ENCODE measurements around the gene SETD2.

The SETD2 gene

GRCh38 chr3:47005212-47006144 is 158.4 kb downstream of the SETD2 start:
- peaks cover 57% of the 10 kb centered on the region for H3K36me3 ChIP-seq (ENCODE audit: control insufficient read depth, insufficient read depth, low read length)
- H3K27me3 ChIP-seq (ENCODE audit: control insufficient read depth, insufficient read depth, low read length) = no peaks in the 10 kb centered on the region
- no peaks in the 10 kb centered on the region for H3K9me3 ChIP-seq (ENCODE audit: control insufficient read depth, insufficient read depth, low read length)
- no peak overlapping the region for H3K9ac ChIP-seq (ENCODE audit: low read depth, low read length)
- H3K4me3 ChIP-seq (ENCODE audit: low read depth, low read length) = no peak overlapping the region
- H3K4me1 ChIP-seq (ENCODE audit: control insufficient read depth, insufficient read depth, low read length) = no peaks in the 10 kb centered on the region

- peaks cover 66% of the 10 kb centered on the region for H3K36me3 ChIP-seq (ENCODE audit: control insufficient read depth, insufficient read depth, low read length)
Measured at GRCh38 chr3:47004369-47005211, 159.3 kb downstream of the SETD2 start.

DNA sequence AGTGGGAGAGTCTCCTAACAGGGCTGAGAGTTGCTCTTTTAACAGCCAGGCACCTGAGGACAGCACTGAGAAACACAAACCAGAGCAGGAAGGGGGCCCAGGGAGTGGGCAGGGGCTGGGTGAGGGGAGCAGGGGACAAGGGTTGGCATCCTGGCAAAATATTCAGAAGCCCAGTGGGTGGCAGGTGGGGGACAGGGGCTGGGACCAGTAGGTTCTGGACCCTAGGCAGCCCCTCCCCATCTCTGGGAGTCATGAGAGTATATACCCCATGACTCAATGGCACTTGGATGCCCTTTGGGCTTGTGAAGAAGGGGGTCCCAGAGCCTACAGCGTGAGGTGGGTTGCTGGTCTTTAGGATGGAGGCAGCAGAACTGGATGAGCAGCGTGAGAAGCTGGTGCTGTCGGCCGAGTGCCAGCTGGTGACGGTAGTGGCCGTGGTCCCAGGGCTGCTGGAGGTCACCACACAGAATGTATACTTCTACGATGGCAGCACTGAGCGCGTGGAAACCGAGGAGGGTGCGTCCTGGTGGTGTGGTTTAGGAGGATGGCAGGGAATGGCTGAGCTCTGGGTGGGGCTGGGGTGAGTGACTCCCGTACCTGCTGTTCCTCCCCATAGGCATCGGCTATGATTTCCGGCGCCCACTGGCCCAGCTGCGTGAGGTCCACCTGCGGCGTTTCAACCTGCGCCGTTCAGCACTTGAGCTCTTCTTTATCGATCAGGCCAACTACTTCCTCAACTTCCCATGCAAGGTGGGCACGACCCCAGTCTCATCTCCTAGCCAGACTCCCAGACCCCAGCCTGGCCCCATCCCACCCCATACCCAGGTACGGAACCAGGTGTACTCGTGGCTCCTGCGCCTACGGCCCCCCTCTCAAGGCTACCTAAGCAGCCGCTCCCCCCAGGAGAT is 160.2 kb downstream of the SETD2 start:
- no peaks in the 10 kb centered on the region for H3K27me3 ChIP-seq (ENCODE audit: control insufficient read depth, insufficient read depth, low read length)
- H3K4me1 ChIP-seq (ENCODE audit: control insufficient read depth, insufficient read depth, low read length) = no peaks in the 10 kb centered on the region
- H3K36me3 ChIP-seq (ENCODE audit: control insufficient read depth, insufficient read depth, low read length) = peaks cover 71% of the 10 kb centered on the region
- no peak overlapping the region for H3K9ac ChIP-seq (ENCODE audit: low read depth, low read length)
- no peak overlapping the region for H3K4me3 ChIP-seq (ENCODE audit: low read depth, low read length)
- H3K9me3 ChIP-seq (ENCODE audit: control insufficient read depth, insufficient read depth, low read length) = no peaks in the 10 kb centered on the region

More at GRCh38 chr3:47004369-47005211, 159.3 kb downstream of the SETD2 start:
- Histone ChIP-seq H3K4me3 (ENCODE audit: low read depth, low read length) (no peak overlapping the region), H3K9ac (ENCODE audit: low read depth, low read length) (no peak overlapping the region), H3K4me1 (ENCODE audit: control insufficient read depth, insufficient read depth, low read length) (no peaks in the 10 kb centered on the region), H3K27me3 (ENCODE audit: control insufficient read depth, insufficient read depth, low read length) (no peaks in the 10 kb centered on the region), H3K9me3 (ENCODE audit: control insufficient read depth, insufficient read depth, low read length) (no peaks in the 10 kb centered on the region)

DNA sequence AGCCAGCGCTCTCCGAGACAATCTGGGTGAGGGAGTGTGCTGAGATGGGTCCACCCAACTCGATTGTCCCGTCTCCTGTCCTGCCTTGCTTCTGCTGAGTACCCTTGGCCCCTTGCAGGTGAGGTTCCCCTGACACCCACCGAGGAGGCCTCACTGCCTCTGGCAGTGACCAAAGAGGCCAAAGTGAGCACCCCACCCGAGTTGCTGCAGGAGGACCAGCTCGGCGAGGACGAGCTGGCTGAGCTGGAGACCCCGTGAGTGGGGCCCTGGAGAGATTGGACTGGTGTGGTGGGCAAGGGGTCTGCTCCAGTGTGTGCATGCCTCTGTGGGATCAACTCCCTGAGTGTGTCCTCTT is 160.9 kb downstream of the SETD2 start:
- peaks cover 71% of the 10 kb centered on the region for H3K36me3 ChIP-seq (ENCODE audit: control insufficient read depth, insufficient read depth, low read length)
- H3K9me3 ChIP-seq (ENCODE audit: control insufficient read depth, insufficient read depth, low read length) = no peaks in the 10 kb centered on the region
- H3K4me3 ChIP-seq (ENCODE audit: low read depth, low read length) = no peak overlapping the region
- no peaks in the 10 kb centered on the region for H3K4me1 ChIP-seq (ENCODE audit: control insufficient read depth, insufficient read depth, low read length)
- no peaks in the 10 kb centered on the region for H3K27me3 ChIP-seq (ENCODE audit: control insufficient read depth, insufficient read depth, low read length)
- H3K9ac ChIP-seq (ENCODE audit: low read depth, low read length) = no peak overlapping the region

GRCh38 chr3:47002171-47003055 is 161.5 kb downstream of the SETD2 start:
- Histone ChIP-seq H3K27me3 (ENCODE audit: control insufficient read depth, insufficient read depth, low read length) (no peaks in the 10 kb centered on the region), H3K36me3 (ENCODE audit: control insufficient read depth, insufficient read depth, low read length) (peaks cover 71% of the 10 kb centered on the region), H3K9me3 (ENCODE audit: control insufficient read depth, insufficient read depth, low read length) (no peaks in the 10 kb centered on the region), H3K4me3 (ENCODE audit: low read depth, low read length) (no peak overlapping the region), H3K9ac (ENCODE audit: low read depth, low read length) (no peak overlapping the region), H3K4me1 (ENCODE audit: control insufficient read depth, insufficient read depth, low read length) (no peaks in the 10 kb centered on the region)

DNA sequence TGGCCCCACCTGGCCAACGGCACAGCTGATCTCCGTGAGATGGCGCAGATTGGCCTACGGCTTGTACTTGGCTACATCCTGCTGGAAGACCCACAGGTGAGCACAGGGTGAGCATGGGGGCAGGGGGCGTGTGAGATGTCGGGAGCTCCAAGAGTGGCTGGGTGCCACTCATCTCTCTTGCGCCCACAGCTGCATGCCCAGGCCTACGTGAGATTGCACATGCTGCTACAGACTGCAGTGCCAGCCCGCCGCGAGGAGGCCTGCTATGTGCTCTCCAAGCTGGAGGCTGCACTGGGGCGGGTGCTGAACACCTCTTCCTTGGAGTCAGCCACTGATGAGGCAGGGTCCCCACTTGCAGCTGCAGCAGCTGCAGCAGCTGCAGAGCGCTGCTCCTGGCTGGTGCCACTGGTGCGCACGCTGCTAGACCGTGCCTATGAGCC is 162.2 kb downstream of the SETD2 start:
- Histone ChIP-seq H3K27me3 (ENCODE audit: control insufficient read depth, insufficient read depth, low read length) (no peaks in the 10 kb centered on the region), H3K4me1 (ENCODE audit: control insufficient read depth, insufficient read depth, low read length) (no peaks in the 10 kb centered on the region), H3K4me3 (ENCODE audit: low read depth, low read length) (no peak overlapping the region), H3K9me3 (ENCODE audit: control insufficient read depth, insufficient read depth, low read length) (no peaks in the 10 kb centered on the region), H3K36me3 (ENCODE audit: control insufficient read depth, insufficient read depth, low read length) (peaks cover 65% of the 10 kb centered on the region), H3K9ac (ENCODE audit: low read depth, low read length) (no peak overlapping the region)

DNA sequence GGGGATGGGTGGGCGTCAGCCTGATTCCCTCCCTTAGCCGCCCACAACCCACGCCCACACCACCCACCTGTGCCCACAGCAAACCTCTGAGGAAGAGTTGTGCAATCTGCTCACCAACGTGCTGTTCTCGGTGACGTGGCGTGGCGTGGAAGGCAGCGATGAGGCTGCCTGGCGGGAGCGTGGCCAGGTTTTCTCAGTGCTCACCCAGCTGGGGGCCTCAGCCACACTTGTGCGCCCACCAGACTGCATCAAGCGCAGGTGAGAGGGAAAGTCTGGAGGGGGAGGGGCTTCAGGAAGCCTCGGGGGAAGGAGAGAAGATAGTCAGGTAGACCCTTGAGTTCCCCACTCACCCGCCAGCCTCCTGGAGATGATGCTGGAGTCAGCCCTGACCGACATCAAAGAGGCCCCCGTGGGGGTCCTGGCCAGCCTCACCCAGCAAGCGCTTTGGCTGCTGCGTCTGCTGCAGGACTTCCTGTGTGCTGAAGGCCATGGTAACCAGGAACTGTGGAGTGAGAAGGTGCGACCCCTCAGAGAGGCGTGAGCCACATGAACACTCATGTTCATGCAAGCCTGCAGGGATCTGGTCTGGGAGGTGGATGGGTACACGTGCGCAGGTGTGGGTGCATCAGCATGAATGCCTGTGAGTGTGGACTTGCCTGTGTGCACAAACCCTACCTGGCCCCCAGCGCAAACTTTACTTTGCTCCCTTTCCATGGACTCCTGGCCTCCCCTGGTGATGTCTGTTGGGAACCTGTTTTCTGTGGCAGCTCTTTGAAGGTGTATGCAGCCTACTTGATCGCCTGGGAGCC is 162.8 kb downstream of the SETD2 start:
- no peak overlapping the region for H3K9ac ChIP-seq (ENCODE audit: low read depth, low read length)
- peaks cover 62% of the 10 kb centered on the region for H3K36me3 ChIP-seq (ENCODE audit: control insufficient read depth, insufficient read depth, low read length)
- no peak overlapping the region for H3K4me3 ChIP-seq (ENCODE audit: low read depth, low read length)
- H3K27me3 ChIP-seq (ENCODE audit: control insufficient read depth, insufficient read depth, low read length) = no peaks in the 10 kb centered on the region
- no peaks in the 10 kb centered on the region for H3K9me3 ChIP-seq (ENCODE audit: control insufficient read depth, insufficient read depth, low read length)
- no peaks in the 10 kb centered on the region for H3K4me1 ChIP-seq (ENCODE audit: control insufficient read depth, insufficient read depth, low read length)

GRCh38 chr3:47000198-47000815 is 163.6 kb downstream of the SETD2 start:
- H3K27me3 ChIP-seq (ENCODE audit: control insufficient read depth, insufficient read depth, low read length) = no peaks in the 10 kb centered on the region
- H3K36me3 ChIP-seq (ENCODE audit: control insufficient read depth, insufficient read depth, low read length) = peaks cover 59% of the 10 kb centered on the region
- H3K4me1 ChIP-seq (ENCODE audit: control insufficient read depth, insufficient read depth, low read length) = no peaks in the 10 kb centered on the region
- H3K4me3 ChIP-seq (ENCODE audit: low read depth, low read length) = no peak overlapping the region
- no peak overlapping the region for H3K9ac ChIP-seq (ENCODE audit: low read depth, low read length)
- H3K9me3 ChIP-seq (ENCODE audit: control insufficient read depth, insufficient read depth, low read length) = no peaks in the 10 kb centered on the region

- H3K4me3 ChIP-seq (ENCODE audit: low read depth, low read length) = no peak overlapping the region
- H3K9ac ChIP-seq (ENCODE audit: low read depth, low read length) = no peak overlapping the region
- H3K27me3 ChIP-seq (ENCODE audit: control insufficient read depth, insufficient read depth, low read length) = no peaks in the 10 kb centered on the region
- no peaks in the 10 kb centered on the region for H3K9me3 ChIP-seq (ENCODE audit: control insufficient read depth, insufficient read depth, low read length)
- H3K36me3 ChIP-seq (ENCODE audit: control insufficient read depth, insufficient read depth, low read length) = peaks cover 56% of the 10 kb centered on the region
- no peaks in the 10 kb centered on the region for H3K4me1 ChIP-seq (ENCODE audit: control insufficient read depth, insufficient read depth, low read length)
Measured at GRCh38 chr3:46999516-47000197, 164.3 kb downstream of the SETD2 start.
